HG03558 (cell line): Measurements from ENCODE around the gene TNC.

ENCODE experiments used
- ATAC-seq: cut with Tn5 transposase; IDR thresholded peaks from one replicate; pipeline ENCODE4 v1.9.1; 2021; ENCODE audit warnings: moderate number of reproducible peaks; ENCODE audit not compliant: unreplicated experiment; ENCODE audit errors: extremely low read depth

TNC gene

GRCh38 chr9:115018547-115019435, 99.2 kb downstream of the TNC start:
- ATAC-seq: no peak

GRCh38 chr9:115016344-115016743, 101.6 kb downstream of the TNC start:
- ATAC-seq: no peak

GRCh38 chr9:115015018-115015635, 102.8 kb downstream of the TNC start:
- no peak for ATAC-seq

- no peak for ATAC-seq
Measured at GRCh38 chr9:115014438-115014837, 103.5 kb downstream of the TNC start.

GRCh38 chr9:115013998-115014397, 104.0 kb downstream of the TNC start:
- ATAC-seq: no peak

- no peak for ATAC-seq
Measured at GRCh38 chr9:115012486-115012885, 105.5 kb downstream of the TNC start.

DNA sequence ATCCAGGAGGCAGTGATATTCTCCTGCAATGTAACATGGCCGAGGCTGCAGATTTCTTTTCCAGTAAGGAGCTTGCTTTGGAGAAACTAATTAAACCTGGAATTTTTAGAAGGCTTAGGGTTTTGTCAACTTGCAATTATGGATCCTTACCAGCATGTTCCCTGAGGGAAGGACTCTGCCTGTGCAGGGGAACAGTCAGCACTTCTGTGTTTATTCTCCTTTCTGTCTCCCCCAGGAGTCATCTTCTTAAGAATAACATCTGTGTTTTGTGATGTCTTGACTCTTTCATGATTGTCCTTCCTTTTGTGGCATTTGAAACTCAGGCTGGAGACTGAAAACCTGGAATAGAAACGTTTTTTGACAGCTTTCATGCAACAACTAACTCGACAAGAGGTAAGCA, 107.1 kb downstream of the TNC start:
- ATAC-seq: no peak

- no peak for ATAC-seq
Measured at GRCh38 chr9:115008536-115009270, 109.3 kb downstream of the TNC start.

DNA sequence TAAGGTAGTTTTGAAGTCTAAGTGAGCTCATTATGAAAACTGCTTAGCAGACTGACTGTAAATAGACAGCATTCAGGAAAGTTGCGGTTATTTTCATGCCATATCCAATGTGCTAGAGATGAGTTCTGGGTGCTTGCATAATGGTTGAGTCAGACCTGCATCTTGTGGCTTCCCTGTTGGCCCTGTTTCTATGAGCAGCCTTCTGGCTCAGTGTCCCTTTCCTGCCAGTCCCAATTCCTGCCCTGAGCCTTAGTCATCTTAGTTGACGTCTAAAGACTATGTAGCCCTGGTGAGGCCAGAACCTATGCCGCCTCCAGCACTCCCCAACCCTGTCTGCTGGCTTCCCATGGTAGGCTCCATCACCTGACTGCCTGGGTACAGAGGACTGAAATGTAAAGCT, 111.3 kb downstream of the TNC start:
- ATAC-seq: no peak

DNA sequence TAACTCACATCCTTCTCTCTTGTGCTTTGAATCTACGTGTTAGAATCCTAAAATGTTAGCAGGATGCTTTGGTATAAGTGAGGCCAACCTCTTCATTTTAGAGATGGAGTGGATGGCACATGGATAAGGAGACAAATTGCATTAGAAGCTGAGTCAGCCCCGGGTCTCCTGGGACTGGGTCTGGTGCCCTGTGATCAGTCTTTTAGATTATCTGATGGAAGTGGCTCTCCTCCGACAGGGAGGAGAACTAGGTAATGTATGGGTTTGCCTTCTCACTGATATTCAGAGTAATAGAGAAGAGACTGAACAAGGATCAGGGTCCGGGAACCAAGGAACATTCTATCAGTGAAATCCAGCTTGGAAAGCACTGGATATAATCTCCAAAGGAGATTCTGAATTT, 112.6 kb downstream of the TNC start:
- ATAC-seq: no peak

DNA sequence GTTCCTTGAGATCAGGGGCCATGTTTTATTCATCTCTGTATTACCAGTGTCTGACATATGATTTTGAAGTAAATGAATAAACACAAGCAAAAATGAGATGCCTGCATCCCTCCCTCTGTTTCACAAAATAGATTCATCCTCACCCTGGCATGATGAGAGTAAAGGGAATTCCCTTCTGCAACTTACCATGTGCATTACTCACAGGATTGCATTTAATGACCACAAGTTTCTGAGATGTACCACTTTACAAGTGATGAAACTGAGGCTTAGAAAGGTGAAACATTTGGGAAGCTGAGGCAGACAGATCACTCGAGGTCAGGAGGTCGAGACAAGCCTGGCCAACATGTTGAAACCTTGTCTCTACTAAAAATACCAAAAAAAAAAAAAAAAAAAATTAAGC, 113.4 kb downstream of the TNC start:
- no peak for ATAC-seq

- ATAC-seq: no peak
Measured at GRCh38 chr9:115002371-115003120, 115.4 kb downstream of the TNC start.

GRCh38 chr9:115000217-115000639, 117.7 kb downstream of the TNC start:
- no peak for ATAC-seq

GRCh38 chr9:114998326-114998725, 119.6 kb downstream of the TNC start:
- no peak for ATAC-seq

- no peak for ATAC-seq
Measured at GRCh38 chr9:114995681-114996221, 122.2 kb downstream of the TNC start.

DNA sequence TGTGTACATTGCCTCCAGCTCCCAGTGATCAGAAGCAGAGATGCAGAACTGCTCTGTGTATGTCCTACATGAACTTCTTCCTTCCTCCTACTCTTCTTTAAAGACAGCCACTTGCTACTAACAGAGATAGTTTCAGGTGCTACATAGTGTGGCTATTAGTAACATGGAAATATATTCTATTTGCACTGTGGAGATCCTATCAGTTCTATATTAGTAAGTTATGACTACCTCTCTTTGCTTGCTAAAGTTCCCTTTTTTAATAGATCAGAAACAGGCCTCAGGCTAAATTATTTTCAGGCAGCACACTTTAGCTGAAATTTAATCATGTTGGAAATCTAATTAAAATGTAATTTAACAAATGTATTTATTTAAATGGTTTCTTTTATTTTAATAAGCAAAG, 123.2 kb downstream of the TNC start:
- ATAC-seq: no peak

GRCh38 chr9:114991861-114992260, 126.1 kb downstream of the TNC start:
- no peak for ATAC-seq

DNA sequence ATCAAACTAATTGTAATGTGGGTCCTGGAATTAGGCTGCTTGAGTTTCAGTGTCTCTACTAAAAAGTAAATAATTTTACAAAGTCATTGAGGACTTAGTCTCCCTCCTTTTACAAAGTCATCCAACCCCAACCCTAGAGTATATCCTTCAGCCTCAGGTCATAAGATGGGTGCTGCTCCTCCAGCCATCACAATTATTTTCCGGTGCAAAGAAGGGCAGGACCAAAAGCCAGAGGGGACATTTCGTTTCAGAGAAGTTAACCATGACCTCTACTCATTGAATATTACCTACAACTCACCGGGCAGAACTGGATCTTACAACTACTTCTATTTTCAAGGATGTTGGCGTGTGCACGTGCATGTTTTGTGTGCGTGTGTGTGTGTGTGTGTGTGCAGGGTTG, 127.1 kb downstream of the TNC start:
- ATAC-seq: no peak

- no peak for ATAC-seq
Measured at GRCh38 chr9:114989600-114990410, 128.2 kb downstream of the TNC start.
